DLD1 (cell line): Measurements from ENCODE around the gene GPAT3.
"Not testable (repeated sequence)": the region's sequence is repeated elsewhere in the genome, so short reads cannot be mapped to it uniquely, and the experiment has no call there.

Experiments used
- in situ Hi-C: cut with HindIII; loops from 2 replicates; pipeline ENCODE4 v1.10.0; 2017; ENCODE audit warnings: low sequenced_read_pairs

GPAT3 gene

GRCh38 chr4:83591730-83592129, 55.8 kb downstream of the GPAT3 start:
- in situ Hi-C loops, result no loop called here

- in situ Hi-C loops, result no loop called here
Observed at GRCh38 chr4:83599183-83599582, 63.3 kb downstream of the GPAT3 start.

- in situ Hi-C loops, result no loop called here
Observed at GRCh38 chr4:83603129-83603528, 67.2 kb downstream of the GPAT3 start.

GRCh38 chr4:83604321-83604720, 68.4 kb downstream of the GPAT3 start:
- in situ Hi-C loops, result no loop called here

- in situ Hi-C loops, result no loop called here
Observed at GRCh38 chr4:83605210-83605609, 69.3 kb downstream of the GPAT3 start.

- in situ Hi-C loops, result no loop called here
Observed at GRCh38 chr4:83605744-83606172, 69.8 kb downstream of the GPAT3 start.

GRCh38 chr4:83606460-83606859, 70.6 kb downstream of the GPAT3 start:
- in situ Hi-C loops, result no loop called here

- in situ Hi-C loops, result no loop called here
Observed at GRCh38 chr4:83606898-83607297, 71.0 kb downstream of the GPAT3 start.

GRCh38 chr4:83609365-83609764, 73.5 kb downstream of the GPAT3 start:
- in situ Hi-C loops, result no loop called here

GRCh38 chr4:83610729-83611128, 74.8 kb downstream of the GPAT3 start:
- in situ Hi-C loops, result no loop called here

GRCh38 chr4:83613023-83613422, 77.1 kb downstream of the GPAT3 start:
- in situ Hi-C loops, result no loop called here

- in situ Hi-C loops, result no loop called here
Observed at GRCh38 chr4:83613994-83614393, 78.1 kb downstream of the GPAT3 start.

- in situ Hi-C loops, result no loop called here
Observed at GRCh38 chr4:83616252-83616651, 80.3 kb downstream of the GPAT3 start.

- in situ Hi-C loops, result no loop called here
Observed at GRCh38 chr4:83617371-83618035, 81.6 kb downstream of the GPAT3 start.

- in situ Hi-C loops, result no loop called here
Observed at GRCh38 chr4:83618431-83618830, 82.5 kb downstream of the GPAT3 start.

GRCh38 chr4:83618991-83619645, 83.2 kb downstream of the GPAT3 start:
- in situ Hi-C loops, result no loop called here

GRCh38 chr4:83622127-83622526, 86.2 kb downstream of the GPAT3 start:
- in situ Hi-C loops, result not testable (repeated sequence)

- in situ Hi-C loops, result no loop called here
Observed at GRCh38 chr4:83625821-83626220, 89.9 kb downstream of the GPAT3 start.

- in situ Hi-C loops, result no loop called here
Observed at GRCh38 chr4:83626245-83626836, 90.4 kb downstream of the GPAT3 start.

GRCh38 chr4:83629945-83630721, 94.2 kb downstream of the GPAT3 start:
- in situ Hi-C loops, result no loop called here

GRCh38 chr4:83631066-83631465, 95.2 kb downstream of the GPAT3 start:
- in situ Hi-C loops, result no loop called here

GRCh38 chr4:83636930-83637329, 101.0 kb downstream of the GPAT3 start:
- in situ Hi-C loops, result no loop called here
